Activated naive CD4-positive, alpha-beta T cell treated with anti-CD3 and anti-CD28 coated beads, Interleukin-2, amount 50 U/mL, for 16 hours (primary cell): ENCODE data around the gene HMCN1.

Experiments
- DNase-seq: peaks from one replicate; pipeline ENCODE4 v3.0.0-alpha.2; 2020

Gene HMCN1

GRCh38 chr1:185733818-185734735 lies at the start of gene HMCN1:
Gene HMCN1, plus strand, starts transcription at chr1:185734391. Its CDS starts 389 bp downstream, at chr1:185734780.
- DNase-seq: peak; percentile 15

- DNase-seq: no peak
Measured at GRCh38 chr1:185686821-185687778, 47.1 kb upstream of the HMCN1 start.

- no peak for DNase-seq
Measured at GRCh38 chr1:185690527-185690926, 43.7 kb upstream of the HMCN1 start.

- no peak for DNase-seq
Measured at GRCh38 chr1:185693654-185694053, 40.5 kb upstream of the HMCN1 start.

- no peak for DNase-seq
Measured at GRCh38 chr1:185694081-185694480, 40.1 kb upstream of the HMCN1 start.

- no peak for DNase-seq
Measured at GRCh38 chr1:185695299-185695698, 38.9 kb upstream of the HMCN1 start.

GRCh38 chr1:185696422-185697150 lies 37.6 kb upstream of the HMCN1 start:
- DNase-seq: no peak

- no peak for DNase-seq
Measured at GRCh38 chr1:185699874-185700273, 34.3 kb upstream of the HMCN1 start.

- no peak for DNase-seq
Measured at GRCh38 chr1:185701650-185702049, 32.5 kb upstream of the HMCN1 start.

- no peak for DNase-seq
Measured at GRCh38 chr1:185704181-185704580, 30.0 kb upstream of the HMCN1 start.

- DNase-seq: no peak
Measured at GRCh38 chr1:185716095-185716494, 18.1 kb upstream of the HMCN1 start.

- no peak for DNase-seq
Measured at GRCh38 chr1:185719021-185719420, 15.2 kb upstream of the HMCN1 start.

- no peak for DNase-seq
Measured at GRCh38 chr1:185720633-185721272, 13.4 kb upstream of the HMCN1 start.

GRCh38 chr1:185721553-185721952 lies 12.6 kb upstream of the HMCN1 start:
- no peak for DNase-seq

- DNase-seq: no peak
Measured at GRCh38 chr1:185722098-185722497, 12.1 kb upstream of the HMCN1 start.

- DNase-seq: no peak
Measured at GRCh38 chr1:185727726-185728125, 6.5 kb upstream of the HMCN1 start.

- DNase-seq: no peak
Measured at GRCh38 chr1:185731446-185731845, 2.7 kb upstream of the HMCN1 start.

GRCh38 chr1:185732951-185733350 lies 1.2 kb upstream of the HMCN1 start:
- no peak for DNase-seq

- no peak for DNase-seq
Measured at GRCh38 chr1:185734929-185735700, 924 bp downstream of the HMCN1 start.

- no peak for DNase-seq
Measured at GRCh38 chr1:185735701-185736064, 1.5 kb downstream of the HMCN1 start.

GRCh38 chr1:185739967-185740366 lies 5.8 kb downstream of the HMCN1 start:
- DNase-seq: no peak

- no peak for DNase-seq
Measured at GRCh38 chr1:185741551-185741950, 7.4 kb downstream of the HMCN1 start.
